IPS-18a (cell line): Measurements from ENCODE around the gene IFT81.

Experiments used
- H3K27ac ChIP-seq: one replicate; pipeline ENCODE4 v1.5.1; 2013; ENCODE audit warnings: low read length
- H3K27me3 ChIP-seq: one replicate; pipeline ENCODE4 v1.6.1; 2013; ENCODE audit warnings: mild to moderate bottlenecking, low read length; ENCODE audit not compliant: control insufficient read depth, insufficient read depth
- H3K36me3 ChIP-seq: one replicate; pipeline ENCODE4 v1.6.1; 2013; ENCODE audit warnings: low read depth, low read length; ENCODE audit not compliant: control insufficient read depth
- H3K4me1 ChIP-seq: one replicate; pipeline ENCODE4 v1.6.1; 2013; ENCODE audit warnings: low read depth, low read length; ENCODE audit not compliant: control insufficient read depth
- H3K4me3 ChIP-seq: one replicate; pipeline ENCODE4 v1.5.1; 2013; ENCODE audit warnings: low read length
- H3K9ac ChIP-seq: one replicate; pipeline ENCODE4 v1.6.1; 2013; ENCODE audit warnings: mild to moderate bottlenecking, low read length, moderate library complexity
- H3K9me3 ChIP-seq: one replicate; pipeline ENCODE4 v1.6.1; 2013; ENCODE audit warnings: low read depth, low read length; ENCODE audit not compliant: control insufficient read depth

The IFT81 gene

DNA sequence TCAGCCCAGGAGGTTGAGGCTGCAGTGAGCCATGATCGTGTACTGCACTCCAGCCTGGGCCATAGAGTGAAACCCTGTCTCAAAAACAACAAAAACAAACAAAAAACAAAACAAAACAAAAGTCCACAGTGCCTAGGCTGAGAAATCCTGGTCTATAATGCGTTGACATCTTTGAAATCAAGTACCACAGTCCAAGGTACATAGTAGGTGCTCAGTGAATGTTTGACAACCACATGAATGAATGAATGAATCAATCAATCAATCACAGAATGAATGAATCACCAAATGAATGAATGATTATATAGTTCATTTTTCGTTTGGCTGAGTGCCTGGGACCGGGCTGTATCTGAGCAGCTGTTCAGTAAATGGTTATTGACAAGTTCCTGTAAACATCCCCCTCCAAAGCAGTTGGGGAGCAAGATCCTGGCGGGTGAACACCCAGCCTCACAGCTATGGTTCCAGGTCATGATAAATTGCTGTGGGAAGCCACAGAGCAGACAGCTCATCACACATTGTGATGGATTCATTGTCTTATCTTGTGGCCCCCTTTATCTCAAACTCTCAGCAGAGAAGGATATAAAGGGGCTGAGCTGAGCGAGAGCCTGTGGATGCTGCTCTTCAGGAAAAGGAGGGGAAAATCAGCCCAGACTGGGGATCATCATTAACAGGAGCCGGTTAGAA lies 30.4 kb upstream of the IFT81 start:
- Histone ChIP-seq H3K9ac (no peak overlapping the region), H3K27me3 (no peaks in the 10 kb centered on the region), H3K36me3 (no peaks in the 10 kb centered on the region), H3K27ac (no peak overlapping the region), H3K4me1 (no peaks in the 10 kb centered on the region), H3K9me3 (no peaks in the 10 kb centered on the region), H3K4me3 (no peak overlapping the region)

DNA sequence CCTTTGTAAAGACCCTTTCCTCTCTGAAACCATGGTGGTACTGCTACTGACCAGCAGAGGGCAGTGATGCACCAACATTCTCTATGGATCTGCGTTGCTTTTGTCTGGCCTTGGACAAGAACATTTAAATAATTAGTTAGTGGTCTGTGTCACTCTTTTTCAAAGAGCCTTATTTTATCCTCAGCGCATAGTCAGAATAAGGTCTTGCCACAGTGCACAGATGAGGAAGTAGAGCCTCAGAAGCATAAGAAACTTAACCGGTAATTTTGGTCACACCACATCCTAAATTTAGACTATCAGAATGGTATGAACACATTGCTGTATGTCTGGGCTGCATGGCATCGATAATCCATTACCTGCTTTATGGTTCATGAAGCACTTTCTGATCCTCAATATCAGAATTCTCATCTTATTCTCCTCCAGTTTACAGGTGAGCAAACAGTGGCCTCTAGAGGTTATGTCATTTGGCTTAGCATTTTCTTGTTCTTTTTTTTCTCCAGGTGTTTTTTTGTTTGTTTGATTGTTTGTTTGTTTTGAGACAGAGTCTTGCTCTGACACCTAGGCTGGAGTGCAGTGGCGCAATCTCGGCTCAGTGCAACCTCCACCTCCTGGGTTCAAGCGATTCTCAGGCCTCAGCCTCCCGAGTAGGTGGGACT lies 23.7 kb upstream of the IFT81 start:
- no peak overlapping the region for H3K9ac ChIP-seq
- H3K27me3 ChIP-seq, result no peaks in the 10 kb centered on the region
- no peak overlapping the region for H3K27ac ChIP-seq
- H3K36me3 ChIP-seq, result no peaks in the 10 kb centered on the region
- no peaks in the 10 kb centered on the region for H3K9me3 ChIP-seq
- H3K4me1 ChIP-seq, result no peaks in the 10 kb centered on the region
- no peak overlapping the region for H3K4me3 ChIP-seq

DNA sequence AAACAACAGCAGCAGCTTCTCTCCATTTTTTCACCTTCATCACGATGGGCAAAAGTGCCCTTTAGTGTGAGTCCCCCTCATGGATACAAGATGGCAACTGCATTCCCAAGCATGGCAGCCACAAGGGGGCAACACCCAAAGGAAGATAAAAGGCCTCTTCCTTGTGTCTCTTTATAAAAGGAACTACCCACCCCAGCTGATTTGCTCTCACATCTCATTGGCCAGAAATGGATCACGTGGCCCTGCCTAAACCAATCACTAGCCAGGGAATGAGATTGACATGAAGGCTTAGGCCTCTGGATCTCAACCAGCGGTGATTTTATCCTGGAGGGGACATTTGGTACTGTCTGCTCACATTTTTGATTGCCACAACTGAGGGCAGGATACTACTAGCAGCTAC lies 21.9 kb upstream of the IFT81 start:
- no peaks in the 10 kb centered on the region for H3K27me3 ChIP-seq
- H3K9me3 ChIP-seq, result no peaks in the 10 kb centered on the region
- no peak overlapping the region for H3K27ac ChIP-seq
- H3K4me1 ChIP-seq, result no peaks in the 10 kb centered on the region
- no peak overlapping the region for H3K4me3 ChIP-seq
- H3K9ac ChIP-seq, result no peak overlapping the region
- H3K36me3 ChIP-seq, result no peaks in the 10 kb centered on the region

- H3K27me3 ChIP-seq, result no peaks in the 10 kb centered on the region
- no peak overlapping the region for H3K9ac ChIP-seq
- no peaks in the 10 kb centered on the region for H3K36me3 ChIP-seq
- peaks cover 4% of the 10 kb centered on the region for H3K4me1 ChIP-seq
- no peak overlapping the region for H3K27ac ChIP-seq
- no peak overlapping the region for H3K4me3 ChIP-seq
- H3K9me3 ChIP-seq, result no peaks in the 10 kb centered on the region
Measured at GRCh38 chr12:110104188-110105094, 19.7 kb upstream of the IFT81 start.

DNA sequence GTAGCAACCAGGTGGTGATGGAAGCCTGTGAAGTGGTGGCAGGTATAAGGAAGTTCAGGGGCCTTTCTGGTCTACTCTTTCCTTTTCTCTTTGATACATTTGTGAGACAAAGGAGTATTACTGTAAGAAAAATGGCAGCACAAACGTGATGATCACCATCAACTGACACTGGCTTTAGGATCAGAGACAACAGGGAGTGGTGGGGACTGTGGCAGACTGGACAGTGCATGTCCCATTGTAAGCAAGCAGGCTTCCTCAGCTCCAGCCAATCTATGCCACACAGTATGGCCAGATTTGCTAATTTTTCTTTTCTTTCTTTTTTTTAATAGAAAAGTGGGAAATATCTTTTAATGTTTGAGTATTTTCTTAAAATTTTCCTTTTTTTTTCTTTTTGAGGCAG lies 19.0 kb upstream of the IFT81 start:
- Histone ChIP-seq H3K4me1 (peaks cover 6% of the 10 kb centered on the region), H3K9ac (no peak overlapping the region), H3K27me3 (no peaks in the 10 kb centered on the region), H3K9me3 (no peaks in the 10 kb centered on the region), H3K4me3 (no peak overlapping the region), H3K36me3 (no peaks in the 10 kb centered on the region), H3K27ac (no peak overlapping the region)

DNA sequence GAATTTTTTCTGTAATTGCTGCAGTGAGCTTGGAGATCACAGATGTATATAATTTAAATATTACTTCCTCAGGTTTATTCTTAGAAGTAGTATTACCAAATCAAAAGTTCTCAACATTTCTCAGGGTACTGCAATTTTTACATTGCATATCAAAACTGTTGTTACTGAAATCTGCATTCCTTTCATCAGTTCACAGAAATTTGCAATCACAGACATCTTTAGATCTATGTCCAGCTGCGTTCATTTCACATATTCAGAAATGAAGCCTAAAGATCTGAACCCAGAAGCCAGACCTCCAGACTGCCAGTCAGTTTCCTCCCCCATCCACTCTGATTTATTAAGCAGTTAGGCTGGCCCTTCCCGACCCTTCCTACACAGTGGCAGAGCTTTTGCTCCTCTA lies 18.2 kb upstream of the IFT81 start:
- Histone ChIP-seq H3K9me3 (no peaks in the 10 kb centered on the region), H3K4me1 (peaks cover 6% of the 10 kb centered on the region), H3K27me3 (no peaks in the 10 kb centered on the region), H3K27ac (no peak overlapping the region), H3K9ac (no peak overlapping the region), H3K4me3 (no peak overlapping the region), H3K36me3 (no peaks in the 10 kb centered on the region)

DNA sequence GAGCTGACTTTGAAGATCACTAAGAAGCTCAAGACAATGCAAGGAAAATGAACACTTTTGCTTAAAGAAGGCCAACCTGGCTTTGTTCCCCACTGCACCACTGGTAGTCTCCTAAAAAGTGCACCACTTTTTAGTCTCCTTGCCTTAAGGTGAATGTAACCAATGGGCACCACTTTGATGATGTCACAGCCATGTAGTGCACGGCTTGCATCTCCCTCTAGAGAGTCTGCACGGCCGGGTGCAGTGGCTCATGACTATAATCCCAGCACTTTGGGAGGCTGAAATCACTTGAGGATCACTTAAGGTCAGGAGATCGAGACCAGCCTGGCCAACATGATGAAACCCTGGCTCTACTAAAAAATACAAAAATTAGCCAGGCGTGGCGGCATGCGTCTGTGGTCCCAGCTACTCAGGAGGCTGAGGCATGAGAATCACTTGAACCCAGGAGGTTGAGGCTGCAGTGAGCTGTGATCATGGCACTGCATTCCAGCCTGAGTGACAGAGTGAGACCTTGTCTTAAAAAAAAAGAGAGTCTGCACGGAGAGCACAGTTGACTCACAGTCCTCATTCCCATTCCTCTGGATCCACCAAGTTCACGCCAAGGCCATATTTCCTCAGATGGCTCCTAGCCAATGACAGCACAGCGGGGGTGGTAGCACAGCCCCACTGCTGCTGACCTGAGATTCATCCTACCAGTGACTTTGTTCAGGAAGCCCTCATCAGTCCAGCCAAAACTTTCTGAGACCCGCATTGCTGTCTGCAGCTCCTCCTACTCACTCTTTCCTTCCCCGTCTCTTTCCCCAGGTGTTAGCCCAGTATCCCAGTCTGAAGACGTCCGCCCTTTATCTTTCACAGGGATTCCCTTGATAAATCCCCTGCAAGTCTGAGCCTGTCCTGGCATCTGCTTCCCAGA lies 16.5 kb upstream of the IFT81 start:
- Histone ChIP-seq H3K36me3 (no peaks in the 10 kb centered on the region), H3K4me1 (peaks cover 6% of the 10 kb centered on the region), H3K9ac (no peak overlapping the region), H3K4me3 (no peak overlapping the region), H3K27ac (no peak overlapping the region), H3K27me3 (no peaks in the 10 kb centered on the region), H3K9me3 (no peaks in the 10 kb centered on the region)

- no peaks in the 10 kb centered on the region for H3K27me3 ChIP-seq
- H3K27ac ChIP-seq, result no peak overlapping the region
Measured at GRCh38 chr12:110108309-110109036, 15.7 kb upstream of the IFT81 start.

GRCh38 chr12:110109037-110109836 lies 14.9 kb upstream of the IFT81 start:
- no peak overlapping the region for H3K27ac ChIP-seq
- H3K4me3 ChIP-seq, result no peak overlapping the region
- peaks cover 6% of the 10 kb centered on the region for H3K4me1 ChIP-seq
- H3K36me3 ChIP-seq, result no peaks in the 10 kb centered on the region
- no peaks in the 10 kb centered on the region for H3K9me3 ChIP-seq
- no peak overlapping the region for H3K9ac ChIP-seq
- H3K27me3 ChIP-seq, result no peaks in the 10 kb centered on the region

More at GRCh38 chr12:110108309-110109036, 15.7 kb upstream of the IFT81 start:
- H3K9me3 ChIP-seq, result no peaks in the 10 kb centered on the region
- no peak overlapping the region for H3K4me3 ChIP-seq
- H3K36me3 ChIP-seq, result no peaks in the 10 kb centered on the region
- H3K4me1 ChIP-seq, result peaks cover 6% of the 10 kb centered on the region
- no peak overlapping the region for H3K9ac ChIP-seq
